GM12875 (cell line): ENCODE data around the gene NPC2.

ENCODE experiments used
- H3K4me3 ChIP-seq: one replicate; pipeline ENCODE4 v1.5.1; 2011; ENCODE audit warnings: low read depth, low read length, control low read depth
- TF ChIP-seq, protein P1 (sequence below): IDR thresholded peaks from 2 replicates; pipeline ENCODE4 v1.5.1; 2011; ENCODE audit warnings: low read depth, mild to moderate bottlenecking, control low read depth, inconsistent platforms, low read length, moderate library complexity, borderline replicate concordance; ENCODE audit not compliant: insufficient read depth

Gene NPC2

DNA sequence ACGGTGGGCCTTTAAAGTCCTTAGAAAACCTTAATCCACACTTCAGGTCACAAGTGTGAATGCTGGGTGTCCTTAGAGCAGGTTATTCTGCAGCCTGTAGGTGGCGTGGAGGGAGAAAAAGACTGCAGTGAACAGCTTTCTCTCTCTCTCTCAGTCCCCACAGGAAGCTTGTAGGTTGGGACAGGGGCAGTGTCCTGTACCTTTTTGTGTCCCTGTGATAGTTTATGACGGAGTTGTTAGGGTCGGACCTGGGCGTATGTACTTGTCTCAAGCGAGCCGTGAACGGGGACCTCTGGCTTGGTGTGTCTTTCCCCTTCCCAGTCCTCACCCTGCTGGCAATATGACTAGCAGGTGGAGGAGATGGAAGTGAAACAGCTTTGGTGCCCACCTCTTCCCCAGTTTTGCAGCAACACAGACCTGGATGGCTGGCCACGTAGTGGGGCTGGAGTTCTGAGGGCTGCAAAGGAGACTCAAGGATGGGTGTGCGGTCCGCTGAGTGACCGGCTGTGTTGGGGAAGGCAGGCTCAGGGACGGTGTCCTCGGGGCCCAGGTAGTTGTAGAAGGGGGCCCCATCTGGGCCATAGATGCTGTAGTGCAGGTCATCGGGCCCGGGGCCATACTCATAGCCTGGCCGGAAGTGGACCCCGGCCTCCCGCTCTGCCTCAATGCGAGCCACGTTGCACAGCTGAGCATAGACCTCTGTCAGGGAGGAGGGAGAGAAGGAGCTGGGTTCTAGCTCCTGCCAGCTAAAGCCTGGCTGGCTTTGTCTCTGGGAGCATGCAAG, 9.3 kb upstream of the NPC2 start:
- TF ChIP-seq, protein P1, sequence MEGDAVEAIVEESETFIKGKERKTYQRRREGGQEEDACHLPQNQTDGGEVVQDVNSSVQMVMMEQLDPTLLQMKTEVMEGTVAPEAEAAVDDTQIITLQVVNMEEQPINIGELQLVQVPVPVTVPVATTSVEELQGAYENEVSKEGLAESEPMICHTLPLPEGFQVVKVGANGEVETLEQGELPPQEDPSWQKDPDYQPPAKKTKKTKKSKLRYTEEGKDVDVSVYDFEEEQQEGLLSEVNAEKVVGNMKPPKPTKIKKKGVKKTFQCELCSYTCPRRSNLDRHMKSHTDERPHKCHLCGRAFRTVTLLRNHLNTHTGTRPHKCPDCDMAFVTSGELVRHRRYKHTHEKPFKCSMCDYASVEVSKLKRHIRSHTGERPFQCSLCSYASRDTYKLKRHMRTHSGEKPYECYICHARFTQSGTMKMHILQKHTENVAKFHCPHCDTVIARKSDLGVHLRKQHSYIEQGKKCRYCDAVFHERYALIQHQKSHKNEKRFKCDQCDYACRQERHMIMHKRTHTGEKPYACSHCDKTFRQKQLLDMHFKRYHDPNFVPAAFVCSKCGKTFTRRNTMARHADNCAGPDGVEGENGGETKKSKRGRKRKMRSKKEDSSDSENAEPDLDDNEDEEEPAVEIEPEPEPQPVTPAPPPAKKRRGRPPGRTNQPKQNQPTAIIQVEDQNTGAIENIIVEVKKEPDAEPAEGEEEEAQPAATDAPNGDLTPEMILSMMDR = peak; percentile 77; the same call in 1 of the 2 replicates
- H3K4me3 ChIP-seq = no peak overlapping the region

DNA sequence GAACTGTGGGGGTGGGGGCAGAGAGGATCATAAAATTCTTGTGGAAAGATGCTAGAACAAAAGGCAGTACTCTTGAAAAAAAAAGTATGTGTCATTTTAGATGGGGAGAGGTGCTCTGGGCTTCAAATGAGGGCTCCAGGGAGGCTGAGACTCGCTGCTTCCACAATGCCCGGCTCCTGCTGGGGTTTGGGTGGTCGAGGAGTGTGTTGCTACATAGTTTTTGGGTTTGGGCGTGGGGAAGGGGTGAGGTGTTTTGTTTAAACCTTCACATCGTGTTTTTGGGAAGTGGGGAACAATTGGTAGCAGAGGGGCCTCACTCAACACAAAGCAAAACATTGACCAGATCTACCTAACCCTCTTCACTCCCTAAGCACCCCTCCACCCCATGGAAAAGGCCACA, 8.6 kb upstream of the NPC2 start:
- no peak overlapping the region for H3K4me3 ChIP-seq
- TF ChIP-seq, protein P1 = no peak

DNA sequence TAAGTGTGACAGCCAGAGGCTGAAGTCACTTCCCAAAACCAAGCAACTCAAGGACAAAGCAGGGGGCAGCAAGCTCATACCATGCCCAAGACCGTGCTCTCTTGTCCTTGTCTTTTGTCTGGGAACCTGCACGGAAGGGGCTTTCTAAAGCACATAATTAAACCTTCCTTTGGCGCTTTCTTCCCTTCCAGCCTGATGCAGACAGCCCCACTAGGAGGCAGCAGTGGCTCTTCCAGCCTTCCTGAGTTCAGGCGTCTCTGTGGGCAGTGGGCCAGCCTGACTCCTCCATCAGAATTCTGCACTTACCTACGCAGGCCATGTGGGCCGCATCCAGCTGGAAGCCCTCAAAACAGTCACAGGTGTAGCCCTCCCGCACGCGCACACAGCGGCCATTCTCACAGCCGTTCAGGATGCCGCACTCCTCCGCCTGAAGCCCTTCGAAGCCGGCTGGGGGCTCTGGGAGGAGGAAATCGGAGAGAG, 8.1 kb upstream of the NPC2 start:
- TF ChIP-seq, protein P1 = 0 out of 2 replicates have a peak, but pooled peaks have one; percentile 19
- H3K4me3 ChIP-seq = no peak overlapping the region

DNA sequence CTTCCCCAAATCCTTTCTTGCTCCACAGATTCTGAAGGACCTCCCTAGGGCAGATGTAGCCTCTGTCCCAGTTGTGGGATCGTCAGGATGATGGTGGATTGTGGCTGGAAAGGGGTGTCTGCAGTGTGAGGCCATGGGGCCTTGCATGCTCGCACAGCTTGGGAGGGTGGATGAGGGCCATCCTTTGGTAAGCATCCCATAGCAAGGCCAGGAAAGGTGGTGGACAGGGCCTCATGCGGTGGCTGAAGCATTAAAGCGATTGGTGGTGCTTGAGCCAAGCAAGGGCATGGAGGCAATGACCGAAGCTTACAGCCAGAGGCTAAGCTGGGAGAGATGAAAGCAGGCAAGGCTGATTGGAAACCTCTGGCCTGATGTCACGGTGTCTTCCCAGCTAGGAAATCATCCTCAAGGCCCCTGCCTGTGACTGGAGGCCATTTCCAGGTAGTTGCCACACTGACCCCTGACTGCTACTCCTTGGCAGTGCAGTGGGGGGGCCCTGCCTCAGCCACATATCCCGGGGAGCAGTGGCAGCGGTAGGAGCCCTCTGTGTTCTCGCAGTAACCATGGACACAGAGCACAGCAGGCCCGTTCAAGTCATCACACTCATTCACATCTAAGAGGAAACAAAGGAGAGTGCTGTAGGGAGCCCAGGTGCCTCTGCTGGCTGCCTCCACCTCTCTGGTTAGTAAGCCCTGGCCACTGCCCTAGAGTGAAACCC, 7.5 kb upstream of the NPC2 start:
- H3K4me3 ChIP-seq = no peak overlapping the region
- TF ChIP-seq, protein P1 = no peak

DNA sequence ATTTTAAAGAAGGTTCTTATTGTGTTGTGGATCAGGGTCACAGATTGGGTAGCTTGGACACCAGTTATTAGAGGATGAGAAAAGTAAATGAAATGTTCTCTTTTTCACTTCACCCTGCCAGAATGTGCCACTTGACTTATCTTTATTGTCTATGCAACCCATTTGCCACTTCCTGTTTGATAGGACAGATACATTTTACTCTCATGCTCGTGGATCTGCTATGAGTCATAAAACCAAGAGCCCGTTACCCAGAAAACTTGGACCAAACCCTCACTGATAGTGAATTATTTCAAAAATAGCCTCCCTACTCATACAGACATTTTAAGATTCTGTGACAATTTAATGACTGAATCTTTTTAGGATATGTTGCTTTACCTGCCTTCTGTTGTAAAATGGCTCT, 2.3 kb upstream of the NPC2 start:
- TF ChIP-seq, protein P1 = no peak
- no peak overlapping the region for H3K4me3 ChIP-seq

DNA sequence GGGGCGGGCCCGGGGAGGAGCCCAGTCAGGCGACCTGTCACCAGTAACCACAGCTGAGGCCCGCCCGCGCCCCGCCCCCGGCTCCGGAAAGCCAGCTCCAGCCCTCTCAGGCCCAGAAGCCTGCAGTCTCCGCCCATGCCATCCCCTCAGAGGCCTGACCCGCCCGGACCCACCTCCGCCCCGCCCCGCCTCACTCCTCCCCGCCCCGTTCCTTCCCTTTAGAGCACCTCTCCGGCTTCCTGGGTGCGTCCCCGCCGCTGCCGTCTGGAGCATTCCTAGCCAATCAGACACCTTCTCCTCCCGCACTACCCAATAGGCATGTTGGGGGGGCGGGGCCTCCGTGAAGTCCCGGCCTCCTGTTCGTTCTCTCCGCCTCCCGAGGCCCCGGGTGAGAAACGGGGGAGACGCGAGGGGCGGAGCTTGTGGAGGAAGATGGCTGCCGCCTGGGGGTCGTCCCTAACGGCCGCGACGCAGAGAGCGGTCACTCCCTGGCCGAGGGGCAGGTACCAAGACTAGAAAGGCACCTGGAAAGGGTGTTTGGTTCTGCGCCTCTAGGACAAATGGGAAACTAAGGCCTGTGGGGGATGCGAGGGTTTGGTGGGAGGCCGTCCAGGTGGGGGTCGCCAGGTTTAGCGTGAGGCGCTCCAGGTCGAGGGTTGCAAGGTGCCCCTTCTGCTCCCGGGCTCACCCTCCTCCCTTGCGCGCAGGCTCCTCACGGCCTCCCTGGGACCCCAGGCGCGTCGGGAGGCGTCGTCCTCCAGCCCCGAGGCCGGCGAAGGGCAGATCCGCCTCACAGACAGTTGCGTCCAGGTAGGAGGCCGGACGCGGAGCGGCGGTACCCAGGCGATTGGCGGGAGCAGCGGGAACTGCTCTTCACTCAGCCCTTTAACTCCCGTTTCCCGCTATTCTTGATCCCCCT, 497 bp upstream of the NPC2 start, which contains the start of gene ISCA2:
Gene ISCA2 (plus strand): TSS at position 423 of the 919 bp plus-strand sequence. CDS start 10 bp downstream, at position 433.
- H3K4me3 ChIP-seq = peak within 1 kb of the TSS; percentile 88
- TF ChIP-seq, protein P1 = no peak
